Activated CD4-positive, alpha-beta T cell treated with anti-CD3 and anti-CD28 coated beads, Interleukin-2, Interleukin-4, amounts not matched to agents 100 ng/mL and 50 ng/mL, durations not matched to agents 16 hours and 8 hours (primary cell): ENCODE data around the gene SHISA8.

Source experiments
- DNase-seq: peaks from one replicate; pipeline ENCODE4 v3.0.0-alpha.2; 2020; ENCODE audit warnings: low spot score

Gene SHISA8

DNA sequence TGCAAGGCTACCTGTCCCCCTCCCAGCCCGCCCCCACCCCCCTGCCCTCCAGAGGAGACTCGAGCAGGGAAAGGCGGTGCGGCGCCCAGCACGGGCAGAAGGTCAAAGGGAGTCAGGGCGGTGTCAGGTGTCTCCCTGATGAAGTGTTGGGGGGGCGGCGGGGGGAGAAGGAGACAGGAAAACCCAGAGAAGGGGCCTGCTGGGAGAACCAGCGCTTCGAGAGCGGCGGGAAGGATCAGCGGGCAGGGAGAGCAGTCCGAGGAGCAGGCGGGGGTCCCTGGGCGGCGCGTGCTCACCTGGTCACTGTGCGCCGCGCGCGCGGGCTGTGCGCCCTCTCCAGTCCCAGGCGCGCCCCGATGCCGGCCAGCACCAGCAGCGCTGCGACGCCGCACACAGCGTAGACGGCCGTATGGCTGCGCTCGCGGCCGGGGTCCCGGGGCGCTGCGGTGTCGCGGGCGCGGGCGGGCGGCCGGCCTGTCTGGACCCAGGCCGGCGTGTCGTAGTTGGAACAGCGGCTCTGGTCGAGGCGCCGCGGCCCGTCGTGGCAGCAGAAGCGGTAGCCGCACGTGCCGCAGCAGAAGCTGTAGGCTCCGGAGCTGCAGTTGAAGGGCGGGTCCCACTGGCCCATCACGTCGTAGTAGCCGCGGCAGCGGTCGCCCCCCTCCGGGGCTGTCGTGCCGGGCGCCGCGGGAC lies 886 bp downstream of the SHISA8 start:
- DNase-seq = no peak

DNA sequence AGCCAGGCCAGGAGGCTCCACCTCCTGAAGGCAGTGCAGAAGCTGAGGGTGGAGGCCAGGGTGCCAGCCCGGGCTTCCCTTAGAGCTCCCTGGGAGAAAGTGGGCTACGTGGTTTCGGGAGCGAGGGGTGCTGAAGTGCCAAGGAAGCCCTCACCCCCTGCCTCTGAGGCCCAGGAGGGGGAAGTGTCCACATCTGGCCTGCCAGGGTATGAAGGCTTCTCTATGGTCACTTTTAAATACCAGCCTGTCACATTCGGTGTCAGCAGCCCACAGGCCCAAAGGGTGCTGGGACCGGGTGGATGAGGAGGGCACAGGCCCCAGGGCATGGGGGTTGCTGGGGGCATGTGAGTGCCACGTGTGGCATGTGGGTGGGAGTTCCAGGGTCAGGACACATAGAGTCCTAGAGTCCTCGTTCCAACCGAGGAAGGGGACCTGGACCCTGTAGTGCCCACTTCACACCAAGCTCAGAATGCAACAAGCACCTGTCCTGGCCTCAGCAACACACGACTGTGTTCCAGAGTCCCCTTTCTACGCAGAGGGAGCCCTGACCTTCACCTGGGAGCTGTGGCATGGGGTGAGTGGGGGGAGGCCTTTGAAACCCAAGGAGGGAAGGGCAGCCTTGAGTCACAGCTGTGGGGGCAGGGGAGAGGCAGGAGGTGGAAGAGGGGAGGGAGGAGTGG lies 1.7 kb downstream of the SHISA8 start:
- DNase-seq = no peak

DNA sequence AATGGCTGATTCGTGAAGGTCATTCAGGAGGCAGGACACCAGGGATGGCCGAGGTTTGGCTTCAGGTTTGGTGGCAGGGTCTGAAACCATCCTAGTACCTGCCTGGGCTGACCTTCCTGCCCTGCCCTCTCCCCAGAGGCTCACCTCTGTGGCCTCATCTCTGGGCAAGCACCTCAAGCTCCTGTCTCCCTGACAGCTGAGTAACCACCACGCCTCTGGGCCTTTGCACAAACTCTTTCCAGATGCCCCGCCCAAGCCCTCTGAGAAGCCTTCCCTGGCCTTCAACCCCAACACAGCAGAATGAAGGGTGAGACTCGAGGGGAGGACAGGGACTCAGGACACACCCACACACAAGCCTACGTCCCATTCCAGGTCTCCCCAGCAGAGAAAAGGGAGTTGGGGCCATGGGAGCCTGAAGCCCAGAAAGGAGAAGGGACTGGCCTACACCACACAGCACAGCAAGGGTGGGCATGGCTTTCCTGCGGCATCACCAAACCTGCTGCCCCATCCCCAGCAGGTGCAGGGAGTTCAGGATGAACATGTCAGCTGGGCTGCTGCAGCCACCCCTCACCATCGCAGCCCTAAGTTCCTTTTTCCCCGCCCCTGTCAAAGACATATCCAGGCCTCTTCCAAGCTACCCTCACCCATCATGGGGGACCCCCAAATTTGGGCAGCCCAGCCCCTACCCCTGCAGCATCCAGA lies 2.4 kb downstream of the SHISA8 start:
- DNase-seq = no peak

DNA sequence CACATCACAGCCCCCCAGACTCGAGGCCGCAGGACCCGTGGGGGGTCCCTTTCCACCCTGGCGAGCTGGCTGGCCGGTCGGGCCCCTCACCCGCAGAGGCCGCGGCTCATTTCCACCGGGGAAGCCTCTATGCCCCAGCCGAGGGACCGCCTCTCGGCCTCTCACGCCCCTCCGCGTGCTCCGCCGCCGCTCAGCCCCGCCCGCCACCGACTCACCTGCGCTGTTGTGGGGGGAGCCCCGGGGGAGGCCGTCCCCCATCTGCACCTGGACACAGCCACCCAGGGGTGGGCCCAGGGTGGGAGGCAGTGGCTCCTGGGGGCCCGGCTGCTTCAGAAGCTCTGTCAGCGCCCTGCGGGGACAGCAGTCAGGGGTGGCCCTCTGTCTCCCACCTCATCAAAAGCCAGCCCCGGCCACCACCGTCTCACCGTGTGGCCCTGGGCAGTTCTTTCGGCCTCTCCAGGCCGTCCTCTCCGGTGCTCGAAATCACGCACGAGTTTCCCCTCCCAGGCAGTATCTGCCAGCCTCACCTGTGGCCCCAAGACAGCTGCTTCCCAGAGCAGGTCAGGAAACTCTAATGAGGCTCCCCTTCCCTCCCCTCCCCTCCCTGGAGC lies 3.8 kb downstream of the SHISA8 start:
- no peak for DNase-seq

DNA sequence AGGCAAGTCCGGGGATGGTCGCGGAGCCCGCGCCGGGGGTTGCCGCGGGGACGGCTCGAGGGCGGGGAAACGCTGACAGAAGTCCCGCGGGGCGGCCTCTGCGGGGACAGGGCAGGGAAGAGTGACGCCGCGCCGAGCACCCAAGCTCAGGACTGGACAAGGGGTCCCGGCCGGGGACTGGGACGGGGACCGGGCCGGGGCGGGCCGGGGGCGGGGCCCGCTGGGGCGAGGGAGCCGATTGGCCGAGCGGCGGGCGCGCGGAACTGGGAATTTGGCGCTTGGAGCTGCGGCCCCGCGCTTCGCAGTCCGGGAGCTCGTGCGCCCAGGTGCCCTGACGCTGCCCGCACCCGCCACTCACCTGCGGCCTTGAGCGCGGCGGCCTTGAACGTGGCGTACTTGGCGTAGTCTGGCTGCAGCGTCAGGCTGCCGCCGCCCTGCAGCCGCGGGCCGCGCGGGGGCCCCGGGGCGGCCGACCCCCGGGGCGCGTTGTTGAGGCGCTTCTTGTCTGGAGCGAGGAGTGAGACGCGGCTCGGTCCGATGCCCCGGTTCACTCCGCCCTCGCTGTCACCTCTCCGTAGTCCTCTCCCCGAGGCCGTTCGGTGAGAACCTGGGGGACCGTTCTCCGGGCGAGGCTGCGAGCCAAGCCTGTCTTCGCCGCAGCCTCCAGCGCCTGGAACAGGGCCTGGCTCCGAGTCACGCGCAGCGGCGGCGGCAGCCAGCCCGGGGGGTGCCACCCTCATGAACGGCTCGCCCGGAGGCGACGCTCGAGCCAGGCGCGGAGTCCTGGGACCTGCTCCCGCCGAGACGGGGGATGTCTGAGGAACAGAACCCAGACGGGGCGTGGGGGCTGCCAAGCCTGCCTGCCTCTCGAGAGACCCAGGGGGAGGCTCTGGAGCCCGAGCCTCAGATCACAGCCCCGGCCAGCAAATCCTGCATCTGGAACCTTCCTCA lies 4.5 kb downstream of the SHISA8 start:
- DNase-seq = no peak

DNA sequence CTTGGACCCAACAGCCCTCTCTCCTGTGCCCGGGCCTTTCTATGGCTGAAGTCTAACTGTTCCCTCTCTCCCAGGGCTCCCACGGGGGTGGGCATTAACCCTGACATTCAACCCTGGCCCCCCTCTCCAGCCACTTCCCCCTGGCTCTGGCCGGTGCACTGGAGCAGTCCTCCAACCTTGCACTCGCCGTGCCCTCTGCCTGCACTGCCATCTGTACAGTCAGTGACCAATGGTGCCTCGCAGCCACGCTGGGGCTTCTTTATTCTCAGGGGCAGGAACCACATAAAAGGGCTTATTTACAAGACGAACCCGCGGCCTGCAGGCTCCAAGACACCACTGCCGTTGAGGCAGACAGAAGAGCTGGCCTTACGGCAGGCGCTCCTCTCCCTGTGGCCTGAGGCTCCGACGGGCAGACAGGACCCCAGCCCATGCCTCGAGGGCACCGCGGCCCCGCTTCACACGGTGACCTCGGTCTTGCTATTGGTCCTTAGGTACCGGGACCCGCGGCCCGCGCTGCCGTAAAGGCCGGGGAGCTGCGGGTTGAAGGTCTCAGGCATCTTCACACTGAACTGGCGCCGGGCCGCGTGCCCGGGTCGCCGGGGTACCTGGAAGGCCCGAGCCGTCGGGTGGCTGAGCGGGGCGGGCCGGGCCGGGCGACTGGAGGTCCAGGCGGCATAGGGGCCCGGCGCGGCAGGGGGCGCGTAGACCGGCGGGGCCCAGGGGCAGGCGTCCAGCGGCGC lies 5.4 kb downstream of the SHISA8 start:
- no peak for DNase-seq

DNA sequence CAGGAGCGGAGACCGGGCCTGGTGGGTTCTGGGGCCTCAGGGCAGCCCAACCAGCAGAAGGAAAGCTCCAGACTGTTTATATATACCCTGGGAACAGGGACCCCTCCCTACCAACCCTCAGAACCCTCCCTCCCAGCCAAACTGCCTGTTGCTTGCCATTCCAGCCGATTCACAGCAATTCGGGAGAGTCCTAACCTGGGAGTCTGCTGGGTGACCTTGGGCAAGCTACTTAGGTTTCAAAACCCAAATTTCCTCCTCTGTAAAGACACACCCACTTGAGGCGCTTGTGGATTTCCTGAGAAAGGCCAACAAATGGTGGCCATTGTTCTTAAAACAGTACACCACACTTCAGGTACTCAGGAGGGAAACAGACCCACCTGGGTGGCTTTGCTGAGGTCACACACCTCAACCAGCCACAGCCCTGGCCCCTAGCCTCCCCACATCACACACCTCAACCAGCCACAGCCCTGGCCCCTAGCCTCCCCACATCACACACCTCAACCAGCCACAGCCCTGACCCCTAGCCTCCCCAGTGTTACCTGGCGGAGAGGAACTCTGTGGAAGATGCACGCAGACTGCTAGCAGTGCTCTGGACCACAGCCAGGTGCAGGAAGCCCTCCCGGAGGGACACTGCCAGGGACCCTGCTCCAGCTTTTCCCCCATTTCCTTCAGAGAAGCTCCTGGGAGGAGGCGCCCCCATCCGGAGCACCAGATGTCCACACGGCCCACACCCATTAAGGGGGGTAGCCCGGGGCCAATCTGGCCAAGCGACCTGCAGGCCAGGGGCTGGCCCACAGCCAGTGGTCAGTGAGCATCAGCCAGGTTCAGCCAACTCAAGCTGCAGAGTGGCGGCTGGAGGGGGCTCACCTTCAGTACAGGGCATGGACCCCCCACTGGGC lies 6.2 kb downstream of the SHISA8 start:
- no peak for DNase-seq

DNA sequence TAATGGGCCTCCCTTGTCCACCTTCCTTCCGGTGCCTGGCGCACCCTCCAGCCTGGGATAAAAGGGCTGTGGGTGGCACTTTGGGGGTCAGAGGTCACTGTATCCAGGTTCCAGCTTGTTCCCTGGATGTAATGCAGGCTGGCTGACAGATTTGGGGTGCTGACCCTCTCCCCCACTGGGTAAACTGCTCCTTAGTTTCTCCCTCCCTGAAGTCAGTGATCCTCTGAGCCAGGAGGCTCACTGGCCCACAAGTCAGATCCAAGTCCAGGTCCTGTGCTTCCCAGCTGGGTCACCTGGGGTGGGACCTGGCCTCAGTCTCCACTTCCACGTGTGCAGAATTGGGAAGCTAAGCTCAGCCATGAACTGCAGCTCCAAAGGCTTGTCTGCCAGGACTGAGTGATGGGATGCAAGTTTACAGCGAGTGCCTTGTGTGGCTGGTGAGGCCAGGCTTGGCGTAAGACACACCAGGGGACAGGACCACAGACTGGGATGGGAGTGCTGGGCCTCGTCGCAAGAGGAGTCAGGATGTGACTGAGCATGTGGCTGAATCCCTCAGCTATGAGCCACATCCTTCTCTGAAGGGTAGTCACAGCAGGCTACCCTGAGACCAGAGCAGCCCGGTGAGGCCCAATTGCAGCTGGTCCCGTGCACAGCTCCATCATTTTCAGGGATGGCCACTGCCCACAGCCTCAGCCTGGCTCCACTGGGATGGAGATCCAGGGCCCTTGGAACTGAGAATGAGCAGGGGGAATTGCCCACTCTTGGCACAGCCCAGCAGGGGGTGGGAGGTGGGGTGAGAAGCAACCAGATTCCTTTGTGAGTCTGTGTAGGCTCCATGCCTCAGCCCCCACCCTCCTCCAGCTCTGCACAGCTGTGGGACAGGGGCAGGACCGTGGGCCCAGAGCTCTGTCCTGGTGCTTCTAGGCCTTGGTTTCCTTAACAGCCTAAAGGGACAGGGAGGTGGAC lies 7.2 kb downstream of the SHISA8 start:
- DNase-seq = no peak

DNA sequence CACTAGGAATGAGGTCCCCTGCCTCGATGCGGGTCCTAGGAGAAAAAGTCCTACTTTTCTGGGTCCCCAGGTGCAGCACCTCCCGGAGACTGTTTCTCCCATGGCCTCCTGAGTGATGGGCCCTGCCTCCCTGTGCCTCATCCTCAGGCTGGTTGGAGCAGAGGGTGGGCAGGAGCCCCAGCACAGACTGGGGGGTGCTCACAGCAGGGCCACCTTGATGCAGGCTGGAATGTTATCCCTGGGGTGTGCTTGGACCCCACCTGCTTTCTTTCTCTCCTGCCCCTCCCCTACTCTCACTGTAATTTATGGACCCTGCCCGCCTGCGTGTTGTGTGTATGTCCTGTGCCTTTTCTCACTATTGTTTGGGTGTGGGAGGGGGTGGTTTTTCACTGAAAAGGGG lies 8.1 kb downstream of the SHISA8 start:
- no peak for DNase-seq

DNA sequence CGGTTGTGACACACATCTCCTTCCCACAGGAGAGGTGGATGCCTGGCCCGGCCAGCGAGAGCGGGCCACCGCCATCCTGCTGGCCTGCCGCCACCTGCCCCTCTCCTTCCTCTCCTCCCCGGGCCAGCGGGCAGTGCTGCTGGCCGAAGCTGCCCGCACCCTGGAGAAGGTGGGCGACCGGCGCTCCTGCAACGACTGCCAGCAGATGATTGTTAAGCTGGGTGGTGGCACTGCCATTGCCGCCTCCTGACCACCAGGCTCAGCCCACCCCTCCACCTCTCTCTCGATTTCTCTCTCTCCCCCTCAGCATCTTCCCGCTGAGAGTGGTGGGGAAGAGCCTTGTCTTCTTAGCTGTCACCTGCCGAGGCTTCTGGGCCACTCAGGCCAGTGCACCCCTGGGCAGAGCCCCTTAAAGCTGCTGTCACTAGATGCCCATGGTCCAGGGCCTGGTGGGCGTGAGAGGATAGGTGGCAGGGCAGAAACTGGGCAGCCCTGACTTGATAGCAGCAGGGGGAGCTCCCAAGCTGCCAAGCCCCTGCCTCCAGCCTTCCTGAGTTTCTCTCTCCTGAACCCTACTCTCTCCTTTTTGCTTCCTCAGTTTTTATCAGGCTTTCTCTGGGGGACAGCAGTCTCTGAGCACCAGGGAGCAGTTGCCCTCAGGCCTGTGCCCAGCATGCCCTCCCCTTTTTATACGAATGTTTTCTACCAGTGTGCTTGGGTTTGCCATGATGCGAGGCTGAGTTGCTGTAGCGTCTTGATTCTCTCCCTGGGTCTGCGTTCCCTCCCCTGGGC lies 9.3 kb downstream of the SHISA8 start:
- no peak for DNase-seq

DNA sequence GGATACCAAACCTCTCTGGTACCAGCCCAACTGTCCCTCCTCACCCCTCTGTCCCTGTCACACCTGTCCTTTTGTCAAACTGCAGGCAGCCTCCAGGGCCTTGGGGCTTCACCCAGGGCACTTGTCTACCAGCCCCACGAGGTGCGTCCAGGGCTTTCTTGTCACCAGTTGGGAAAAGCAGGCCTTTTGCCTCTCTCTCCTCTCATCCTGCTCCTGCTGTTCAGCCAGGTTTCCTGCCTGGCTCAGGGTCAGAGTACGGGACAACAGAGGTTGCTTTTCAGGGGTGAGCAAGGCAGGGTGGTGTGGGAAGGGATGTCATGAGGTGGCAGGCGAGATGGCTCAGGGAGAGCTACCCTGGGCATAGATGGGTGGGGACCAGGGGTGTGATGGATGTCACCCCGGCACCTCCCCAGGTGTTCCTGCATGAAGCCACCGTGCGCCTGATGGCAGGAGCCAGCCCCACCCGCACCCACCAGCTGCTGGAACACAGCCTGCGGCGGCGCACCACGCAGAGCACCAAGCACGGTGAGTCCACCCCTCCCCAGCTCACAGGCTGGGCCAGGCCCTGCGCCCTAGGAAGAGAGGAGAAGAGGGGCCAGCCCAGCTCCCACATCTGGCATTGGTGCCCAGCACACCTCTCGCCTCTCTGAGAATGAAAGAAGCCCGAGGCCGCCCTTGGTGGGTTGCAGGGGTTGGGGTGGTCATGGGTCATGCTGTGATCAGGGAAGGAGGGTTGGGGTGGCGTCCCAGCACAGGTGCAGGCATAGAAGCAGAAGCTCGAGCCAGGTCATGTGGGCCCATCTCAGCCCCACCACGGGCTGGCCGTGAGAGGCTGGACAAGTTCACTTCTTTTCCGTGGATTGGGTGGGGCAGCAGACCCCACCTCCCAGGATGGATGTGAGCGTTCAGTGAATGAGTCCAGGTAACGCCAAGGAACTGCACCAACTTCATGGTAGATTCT lies 10.1 kb downstream of the SHISA8 start:
- no peak for DNase-seq

DNA sequence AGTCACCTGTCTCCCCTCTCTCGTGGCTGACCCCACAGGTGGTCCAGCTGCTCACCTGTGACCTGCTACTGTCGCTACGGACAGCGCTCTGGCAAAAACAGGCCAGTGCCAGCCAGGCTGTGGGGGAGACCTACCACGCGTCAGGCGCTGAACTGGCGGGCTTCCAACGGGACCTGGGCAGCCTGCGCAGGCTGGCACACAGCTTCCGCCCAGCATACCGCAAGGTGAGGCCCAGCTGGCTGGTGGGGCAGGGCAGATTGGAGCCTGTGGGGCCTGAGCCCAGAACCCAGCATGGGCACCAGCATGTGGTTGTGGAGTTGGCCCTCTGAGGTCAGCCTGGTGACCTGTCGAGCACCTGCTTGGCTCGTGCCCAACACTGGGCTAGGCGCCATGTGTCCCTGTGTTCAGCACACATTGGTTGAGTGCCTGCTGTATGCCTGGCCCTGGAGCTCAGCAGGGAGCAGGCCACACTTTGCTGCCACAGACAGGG lies 11.9 kb downstream of the SHISA8 start:
- no peak for DNase-seq

DNA sequence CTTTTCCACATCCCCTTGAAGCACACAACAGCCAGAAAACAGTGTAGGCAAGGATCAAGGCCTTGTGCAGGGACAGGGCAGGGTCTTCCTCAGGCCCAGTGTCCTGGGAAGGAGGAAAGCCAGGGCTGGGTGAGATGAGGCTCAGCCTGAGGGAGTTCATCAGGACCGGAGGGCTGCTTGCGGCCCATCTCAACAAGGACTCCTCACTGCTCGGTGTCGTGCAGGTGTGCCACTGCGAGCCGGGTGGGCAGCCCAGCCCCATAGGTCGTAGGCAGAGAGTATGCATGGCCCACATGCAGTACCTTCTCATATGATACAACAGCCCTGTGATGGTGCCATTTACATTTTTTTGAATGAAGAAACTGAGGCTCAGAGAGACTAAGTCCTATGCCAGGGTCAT lies 12.9 kb downstream of the SHISA8 start:
- DNase-seq = no peak

DNA sequence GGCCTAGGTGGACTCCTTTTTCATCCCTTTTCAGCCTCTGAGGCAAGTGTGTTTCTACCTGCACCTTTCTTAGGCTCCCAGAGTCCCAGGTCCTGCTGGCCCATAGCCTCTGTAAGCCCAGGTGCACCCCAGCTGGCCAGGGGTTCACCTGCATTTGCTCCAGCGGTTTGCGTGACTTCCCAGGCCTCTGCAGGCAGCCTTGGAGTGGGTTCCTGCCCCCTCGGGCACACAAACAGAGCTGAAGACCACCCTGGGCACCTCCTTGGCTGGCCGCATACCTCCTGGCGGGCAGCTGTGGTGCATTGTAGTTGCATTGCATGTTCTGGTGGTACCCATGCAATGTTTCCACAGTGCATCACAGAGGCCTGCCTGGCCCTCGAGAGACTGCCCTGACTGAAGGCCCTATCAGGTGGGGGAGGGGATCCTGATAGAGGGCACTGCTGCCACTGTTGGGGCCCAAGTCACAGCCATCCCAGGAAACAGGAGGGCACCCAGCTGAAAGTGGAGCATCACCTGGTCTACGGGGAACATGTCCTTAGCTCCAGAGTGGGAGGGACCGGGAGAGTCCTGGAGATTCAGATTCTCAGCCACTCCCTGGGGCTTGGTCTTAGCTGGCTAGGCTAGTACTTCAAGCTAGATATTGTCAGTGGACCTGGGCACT lies 14.1 kb downstream of the SHISA8 start:
- DNase-seq = no peak

DNA sequence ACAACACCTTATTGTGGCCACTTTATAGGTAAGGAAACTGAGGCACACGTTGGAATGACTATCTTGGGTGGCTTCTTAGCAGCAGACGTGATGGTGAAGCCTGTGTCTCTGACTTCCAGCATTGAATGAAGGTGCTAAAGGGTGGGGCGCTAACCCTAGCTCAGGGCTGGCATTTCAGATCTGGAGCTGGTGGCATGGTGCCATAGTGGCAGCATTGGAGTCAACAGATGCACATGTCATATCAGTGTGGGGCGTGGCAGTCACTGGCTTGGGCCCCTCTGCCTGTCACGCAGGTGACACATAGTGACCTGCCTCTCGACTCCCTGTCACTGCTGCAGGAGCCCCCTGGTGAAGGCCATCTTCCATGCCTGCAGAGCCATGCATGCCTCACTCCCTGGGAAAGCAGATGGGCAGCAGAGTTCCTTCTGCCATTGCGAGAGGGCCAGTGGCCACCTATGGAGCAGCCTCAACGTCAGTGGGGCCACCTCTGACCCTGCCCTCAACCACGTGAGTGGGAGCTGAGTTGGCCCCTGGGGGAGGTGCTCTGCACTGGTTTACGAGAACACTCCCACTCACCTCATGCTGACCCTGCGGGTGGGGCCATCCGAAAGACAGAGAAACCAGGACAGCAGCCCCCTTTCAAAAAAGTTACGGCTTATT lies 14.8 kb downstream of the SHISA8 start:
- DNase-seq = no peak

DNA sequence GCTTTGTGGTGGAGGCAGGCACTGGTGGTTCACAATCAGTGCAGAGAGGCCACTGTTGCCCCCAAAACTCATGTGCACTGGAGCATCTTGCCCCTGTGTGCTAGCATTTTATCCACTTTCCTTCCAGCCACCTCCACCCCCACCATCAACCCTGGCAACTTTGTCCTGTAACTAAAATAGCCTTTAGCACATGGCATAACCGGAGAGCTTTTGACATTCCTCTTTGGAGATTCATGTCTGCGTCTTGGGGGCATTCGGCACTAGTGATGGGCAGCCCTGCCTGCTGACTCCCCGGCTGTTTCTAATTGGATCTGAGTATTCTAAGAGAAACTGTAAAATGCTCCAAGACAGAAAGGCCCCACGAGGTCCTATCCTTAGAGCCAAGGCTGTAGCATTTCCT lies 15.8 kb downstream of the SHISA8 start:
- no peak for DNase-seq
